Astrocyte of the spinal cord (primary cell): ENCODE results near the gene DCLK1.

Experiments
- DNase-seq: peaks from one replicate; pipeline ENCODE4 v3.0.0; 2011; ENCODE audit warnings: low read depth, low spot score
- H3K4me3 ChIP-seq: 2 replicates; pipeline ENCODE4 v1.5.1; 2011; ENCODE audit warnings: low read depth, mild to moderate bottlenecking, low read length, moderate library complexity
- CTCF ChIP-seq: IDR thresholded peaks from 2 replicates; pipeline ENCODE4 v1.5.1; 2012; ENCODE audit warnings: low read depth, mild to moderate bottlenecking, low read length, inconsistent platforms
- in situ Hi-C: cut with HindIII; loops from 2 replicates; pipeline ENCODE4 v1.10.0; 2017; ENCODE audit warnings: low sequenced_read_pairs

Gene DCLK1

GRCh38 chr13:35879111-35879510 lies 252.1 kb downstream of the DCLK1 start:
- no peak overlapping the region for H3K4me3 ChIP-seq
- in situ Hi-C loops, result no loop called here
- TF ChIP-seq CTCF, result no peak
- no peak for DNase-seq

GRCh38 chr13:35876601-35877000 lies 254.6 kb downstream of the DCLK1 start:
- no peak overlapping the region for H3K4me3 ChIP-seq
- DNase-seq, result no peak
- in situ Hi-C loops, result no loop called here
- no peak for TF ChIP-seq CTCF

GRCh38 chr13:35874704-35875103 lies 256.5 kb downstream of the DCLK1 start:
- no peak for TF ChIP-seq CTCF
- in situ Hi-C loops, result no loop called here
- no peak for DNase-seq
- no peak overlapping the region for H3K4me3 ChIP-seq

GRCh38 chr13:35872369-35872768 lies 258.8 kb downstream of the DCLK1 start:
- no peak overlapping the region for H3K4me3 ChIP-seq
- TF ChIP-seq CTCF, result no peak
- DNase-seq, result no peak
- in situ Hi-C loops, result no loop called here

- TF ChIP-seq CTCF, result no peak
- H3K4me3 ChIP-seq, result no peak overlapping the region
- in situ Hi-C loops, result no loop called here
- no peak for DNase-seq
Observed at GRCh38 chr13:35871561-35871960, 259.6 kb downstream of the DCLK1 start.

GRCh38 chr13:35866801-35867200 lies 264.4 kb downstream of the DCLK1 start:
- DNase-seq, result peak; percentile 29
- in situ Hi-C loops, result no loop called here
- no peak for TF ChIP-seq CTCF
- no peak overlapping the region for H3K4me3 ChIP-seq
